Non-pigmented ciliary epithelial cell (primary cell): ENCODE results near the gene MAP9.
"Not testable (repeated sequence)": the region's sequence is repeated elsewhere in the genome, so short reads cannot be mapped to it uniquely, and the experiment has no call there.

Experiments
- DNase-seq: peaks from one replicate; pipeline ENCODE4 v3.0.0-alpha.2; 2010; ENCODE audit warnings: low read depth

MAP9 gene

DNA sequence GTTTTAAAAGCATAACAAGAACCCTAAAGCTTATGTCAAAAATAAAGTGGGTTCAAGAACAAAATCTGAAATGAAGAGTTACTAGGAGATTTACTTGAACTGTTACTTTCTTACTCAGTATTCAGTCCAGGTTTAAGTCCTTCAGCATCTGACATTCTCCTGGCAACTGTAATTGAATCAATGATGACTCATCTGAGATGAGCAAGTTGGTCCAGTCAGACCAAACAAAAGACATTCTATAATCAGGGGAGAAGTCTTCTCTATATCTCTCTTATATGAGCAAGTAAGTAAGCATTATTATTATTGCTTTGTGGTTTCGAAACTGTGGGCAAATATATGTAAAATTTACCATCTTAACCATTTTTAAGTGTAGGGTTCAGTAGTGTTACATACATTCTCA, 34.6 kb downstream of the MAP9 start:
- peak; percentile 13 for DNase-seq

DNA sequence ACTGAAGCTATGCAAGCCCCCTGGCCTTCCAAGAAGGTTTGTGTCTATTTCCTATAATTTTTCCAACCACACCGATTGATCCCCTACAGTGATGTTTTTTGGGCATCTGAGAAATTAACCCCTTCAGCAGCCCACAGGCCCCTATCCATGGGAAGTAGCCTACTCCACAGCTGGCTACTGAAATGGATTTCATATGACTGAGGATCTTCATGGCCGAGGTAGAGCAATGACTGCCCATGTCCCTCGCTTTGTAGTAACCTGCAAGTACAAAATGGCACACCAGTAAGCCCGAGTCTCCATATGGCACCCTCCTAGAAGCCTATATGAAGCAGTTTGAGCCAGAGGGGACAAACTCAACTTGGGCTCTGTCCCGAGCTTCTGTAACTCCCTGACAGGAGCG, 36.8 kb downstream of the MAP9 start:
- DNase-seq = no peak

GRCh38 chr4:155339588-155339987, 37.2 kb downstream of the MAP9 start:
- no peak for DNase-seq

DNA sequence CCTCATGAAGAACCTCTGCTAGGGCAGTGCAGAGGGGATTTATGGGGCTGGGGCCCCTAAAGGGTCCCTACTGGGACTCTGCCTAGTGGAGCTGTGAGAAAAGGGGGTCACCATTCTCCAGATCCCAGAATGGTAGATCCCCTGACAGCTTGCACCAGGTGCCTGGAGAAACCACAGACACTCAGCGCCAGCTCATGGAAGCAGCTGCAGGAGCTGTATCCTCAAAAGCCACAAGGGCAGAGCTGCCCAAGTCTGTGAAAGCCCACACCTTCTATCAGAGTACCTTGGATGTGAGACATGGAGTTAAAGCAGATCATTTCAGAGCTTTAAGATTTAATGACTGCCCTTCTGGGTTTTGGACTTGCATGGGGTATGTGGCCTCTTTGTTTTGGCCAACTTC, 38.6 kb downstream of the MAP9 start:
- no peak for DNase-seq

DNA sequence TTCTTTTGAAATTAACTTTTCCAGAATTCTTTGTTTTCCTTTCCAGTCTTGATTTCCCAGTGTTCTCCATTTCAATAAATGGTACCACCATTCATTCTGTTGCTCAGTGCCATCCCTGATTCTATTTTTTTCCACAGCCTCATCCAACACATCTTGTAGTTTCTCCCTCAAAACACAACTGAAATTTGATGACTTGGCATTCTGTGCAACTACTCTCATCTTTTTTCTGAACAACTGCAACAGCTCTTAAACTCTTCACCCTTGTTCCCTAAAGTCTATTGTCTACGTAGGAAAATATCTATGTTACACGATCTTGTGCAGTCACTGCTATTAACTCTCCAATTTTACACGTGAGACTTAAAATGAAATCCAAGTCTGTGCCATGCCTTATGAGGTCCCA, 40.5 kb downstream of the MAP9 start:
- DNase-seq = no peak

DNA sequence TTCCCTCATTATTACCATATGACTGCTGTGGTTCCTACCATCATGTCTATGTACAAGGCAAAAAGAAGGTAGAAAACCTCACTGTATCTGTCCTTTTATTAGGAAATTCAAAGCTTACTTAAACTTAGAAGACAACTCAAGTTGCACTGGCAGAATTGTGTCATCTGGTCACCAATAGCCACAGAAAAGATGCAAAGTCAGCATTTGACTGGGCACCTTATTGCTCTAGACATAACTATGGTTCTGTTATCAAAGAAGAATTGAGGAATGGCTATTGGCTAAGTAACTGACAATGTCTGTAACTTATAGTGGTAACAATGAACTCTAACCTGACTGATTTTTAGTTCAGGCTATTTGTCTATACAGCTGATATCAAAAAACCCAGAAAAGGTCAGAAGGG, 45.3 kb downstream of the MAP9 start:
- no peak for DNase-seq

GRCh38 chr4:155322782-155323181, 54.0 kb downstream of the MAP9 start:
- no peak for DNase-seq

DNA sequence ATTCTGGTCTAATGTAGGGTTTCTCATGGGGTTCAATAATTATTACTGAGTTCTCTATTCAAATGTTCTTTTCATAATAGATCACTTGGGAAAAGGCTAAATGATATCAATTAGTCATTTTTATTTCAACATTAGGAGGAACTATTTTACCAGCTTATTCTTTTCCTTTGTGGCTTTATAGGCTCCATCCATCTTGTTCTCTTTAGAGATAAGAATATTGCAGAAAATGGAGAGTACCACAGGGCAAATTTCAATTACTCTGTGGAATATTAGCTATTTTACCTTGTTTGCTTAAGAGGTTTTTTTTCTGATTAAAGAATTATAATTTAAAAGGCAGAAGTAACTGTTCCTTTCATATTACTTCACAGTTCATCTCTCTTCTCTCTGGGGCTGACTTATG, 55.8 kb downstream of the MAP9 start:
- DNase-seq = no peak

GRCh38 chr4:155319516-155319915, 57.2 kb downstream of the MAP9 start:
- DNase-seq = no peak

DNA sequence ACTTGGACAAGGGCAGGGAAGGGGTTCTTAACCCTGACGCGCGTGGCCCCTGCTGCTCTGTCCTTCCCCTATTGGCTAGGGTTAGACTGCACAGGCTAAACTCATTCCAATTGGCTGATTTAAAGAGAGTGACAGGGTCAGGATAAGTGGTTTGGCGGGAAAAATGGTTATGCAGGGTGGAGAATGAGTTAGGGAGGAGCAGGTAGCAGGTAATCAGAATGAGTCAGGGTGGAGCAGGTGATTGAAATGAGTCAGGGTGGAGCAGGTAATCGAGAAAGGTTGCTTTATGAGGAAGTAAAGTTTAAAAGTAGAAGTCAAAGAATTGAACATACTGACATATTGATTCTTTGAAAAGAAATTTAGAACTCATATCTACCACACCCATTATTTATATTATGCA, 64.7 kb downstream of the MAP9 start:
- not testable (repeated sequence) for DNase-seq

DNA sequence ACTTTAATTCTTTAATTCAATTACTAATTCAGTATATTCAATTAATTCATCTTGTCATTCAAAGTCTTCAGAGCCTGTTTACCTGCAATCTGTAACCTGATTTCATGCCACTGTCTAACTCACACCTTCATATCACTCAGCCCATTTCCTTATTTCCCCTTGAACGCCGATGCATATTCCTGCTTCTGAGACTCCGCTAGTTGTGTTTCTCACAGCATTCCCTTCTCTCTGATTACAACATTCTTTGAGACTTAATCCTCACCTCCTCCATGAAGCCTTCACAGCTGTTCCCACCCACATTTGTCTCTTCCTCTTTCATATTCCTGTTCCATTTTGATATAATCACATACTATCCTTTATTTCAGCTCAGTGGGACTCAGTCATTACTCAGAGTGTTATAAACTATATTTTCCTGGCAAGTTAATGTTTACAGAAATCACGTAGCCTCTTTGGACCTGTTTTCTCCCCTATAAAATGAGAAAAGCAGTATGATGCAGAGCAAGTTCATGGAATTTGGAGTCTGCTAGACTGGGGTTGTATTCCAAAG, 69.0 kb downstream of the MAP9 start:
- DNase-seq = no peak

DNA sequence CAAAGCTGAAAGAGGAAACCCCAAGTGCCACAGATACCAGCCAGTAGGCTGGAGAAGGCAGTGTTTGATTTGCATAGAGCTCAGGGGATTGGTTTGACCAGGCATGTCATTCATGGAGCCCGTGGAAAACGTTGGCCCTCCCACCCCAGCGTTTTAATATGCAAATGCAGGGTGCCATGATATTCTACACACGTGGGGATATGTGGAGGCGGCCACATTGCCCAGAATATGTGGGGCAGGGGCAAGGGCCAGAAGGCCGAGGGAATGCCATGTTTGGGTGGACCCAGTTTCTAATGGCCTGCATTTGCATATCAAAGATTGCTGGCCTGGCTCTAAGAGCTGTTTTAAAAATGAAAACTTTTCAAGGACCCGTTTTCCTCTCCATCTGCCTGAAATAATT, 71.1 kb downstream of the MAP9 start:
- DNase-seq = no peak

DNA sequence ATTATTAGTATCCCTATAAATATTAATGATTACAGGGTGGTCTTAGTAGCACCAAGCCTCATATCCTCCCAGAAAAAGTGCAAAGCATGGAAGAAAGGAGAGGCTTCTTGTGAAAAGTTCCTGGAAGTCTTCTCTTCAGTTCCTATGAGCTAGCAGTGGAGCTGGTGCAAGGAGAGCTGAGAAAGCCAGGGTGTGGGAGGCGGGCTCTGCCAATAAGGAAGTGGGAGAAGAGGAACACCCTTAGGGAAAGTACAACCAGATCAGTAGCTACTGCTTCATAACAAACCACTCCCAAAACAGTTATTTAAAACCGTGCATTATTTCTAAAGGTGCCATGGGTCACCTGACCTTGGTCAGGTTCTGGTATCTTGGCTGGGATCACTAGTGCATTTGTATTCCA, 72.4 kb downstream of the MAP9 start:
- no peak for DNase-seq

DNA sequence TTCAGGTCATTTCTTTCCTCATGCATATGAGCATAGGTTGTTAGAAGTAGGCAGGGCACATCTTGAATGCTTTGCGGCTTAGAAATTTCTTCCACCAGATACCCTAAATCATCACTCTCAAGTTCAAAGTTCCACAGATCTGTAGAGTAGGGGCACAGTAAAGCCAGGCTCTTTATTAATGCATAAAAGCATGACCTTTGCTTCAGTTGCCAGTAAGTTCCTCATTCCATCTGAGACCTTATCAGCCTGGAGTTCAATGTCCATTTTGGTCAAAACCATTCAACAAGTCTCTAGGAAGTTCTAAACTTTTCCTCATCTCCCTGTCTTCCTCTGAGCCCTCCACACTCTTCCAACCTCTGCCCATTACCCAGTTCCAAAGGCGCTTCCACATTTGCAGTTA, 77.7 kb downstream of the MAP9 start:
- no peak for DNase-seq
